ENCODE results near the gene CAPN15.

DNA sequence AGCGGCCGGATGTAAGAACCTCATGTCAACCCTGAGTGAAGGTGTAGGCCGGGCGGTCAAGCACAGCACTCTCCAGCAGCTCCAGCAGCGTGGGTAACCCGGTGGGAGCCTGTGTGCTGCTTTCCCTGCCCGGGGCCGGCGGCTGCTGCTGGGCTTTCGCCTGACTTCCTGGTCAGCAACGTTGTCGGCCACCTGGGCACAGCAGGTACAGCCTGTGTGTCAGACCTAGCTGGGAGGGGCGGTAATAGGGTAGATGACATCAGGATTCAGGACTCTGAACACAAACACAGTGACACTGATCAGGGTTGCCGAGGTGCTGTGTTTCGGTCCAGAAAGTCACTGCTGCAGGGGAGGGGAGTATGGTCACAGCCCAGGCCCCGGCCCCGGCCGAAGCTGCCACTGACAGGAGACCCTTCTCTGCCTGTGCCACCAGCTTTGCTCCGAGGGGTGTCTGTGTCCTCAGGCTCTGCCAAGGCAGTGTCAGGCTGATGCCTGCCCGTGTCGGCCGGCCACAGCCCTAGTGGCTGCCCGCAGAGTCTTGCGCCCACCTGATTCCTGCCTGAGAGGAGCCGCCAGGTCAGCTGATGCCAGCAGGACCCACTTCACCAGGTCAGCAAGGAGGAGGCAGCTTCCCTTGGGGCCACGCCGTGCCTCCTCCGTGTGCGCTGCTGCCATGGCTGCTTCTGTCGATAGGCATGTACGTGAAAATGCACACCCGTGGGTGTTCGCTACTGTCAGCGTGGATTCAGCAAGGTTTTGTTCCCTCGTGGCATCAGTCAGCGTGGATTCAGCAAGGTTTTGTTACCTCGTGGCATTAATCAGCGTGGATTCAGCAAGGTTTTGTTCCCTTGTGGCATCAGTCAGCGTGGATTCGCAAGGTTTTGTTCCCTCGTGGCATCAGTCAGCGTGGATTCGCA, 71.6 kb downstream of the CAPN15 start:
- no peak for TF ChIP-seq EGR1 (IDR thresholded peaks at IDR 0.05)
- TF ChIP-seq FOXM1 (IDR thresholded peaks at IDR 0.05; ENCODE audit: borderline replicate concordance, low read depth), result no peak
- TF ChIP-seq YY1 (IDR thresholded peaks at IDR 0.05; ENCODE audit: low read depth), result no peak
- no peak for TF ChIP-seq NFIC (IDR thresholded peaks at IDR 0.05)
- TF ChIP-seq TAF1 (IDR thresholded peaks at IDR 0.05; ENCODE audit: low read depth), result no peak
- no peak for TF ChIP-seq ZBTB7A (IDR thresholded peaks at IDR 0.05; ENCODE audit: low read depth)
- TF ChIP-seq, protein P1, sequence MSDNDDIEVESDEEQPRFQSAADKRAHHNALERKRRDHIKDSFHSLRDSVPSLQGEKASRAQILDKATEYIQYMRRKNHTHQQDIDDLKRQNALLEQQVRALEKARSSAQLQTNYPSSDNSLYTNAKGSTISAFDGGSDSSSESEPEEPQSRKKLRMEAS (IDR thresholded peaks at IDR 0.05), result no peak
- TF ChIP-seq EP300 (IDR thresholded peaks at IDR 0.05; ENCODE audit: borderline replicate concordance), result no peak
- TF ChIP-seq RAD21 (IDR thresholded peaks at IDR 0.05; ENCODE audit: low read depth), result no peak
- no peak for TF ChIP-seq CREB1 (IDR thresholded peaks at IDR 0.05; ENCODE audit: low read depth)
- TF ChIP-seq, protein P2, sequence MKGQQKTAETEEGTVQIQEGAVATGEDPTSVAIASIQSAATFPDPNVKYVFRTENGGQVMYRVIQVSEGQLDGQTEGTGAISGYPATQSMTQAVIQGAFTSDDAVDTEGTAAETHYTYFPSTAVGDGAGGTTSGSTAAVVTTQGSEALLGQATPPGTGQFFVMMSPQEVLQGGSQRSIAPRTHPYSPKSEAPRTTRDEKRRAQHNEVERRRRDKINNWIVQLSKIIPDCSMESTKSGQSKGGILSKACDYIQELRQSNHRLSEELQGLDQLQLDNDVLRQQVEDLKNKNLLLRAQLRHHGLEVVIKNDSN (IDR thresholded peaks at IDR 0.05), result no peak
- TF ChIP-seq, protein P3, sequence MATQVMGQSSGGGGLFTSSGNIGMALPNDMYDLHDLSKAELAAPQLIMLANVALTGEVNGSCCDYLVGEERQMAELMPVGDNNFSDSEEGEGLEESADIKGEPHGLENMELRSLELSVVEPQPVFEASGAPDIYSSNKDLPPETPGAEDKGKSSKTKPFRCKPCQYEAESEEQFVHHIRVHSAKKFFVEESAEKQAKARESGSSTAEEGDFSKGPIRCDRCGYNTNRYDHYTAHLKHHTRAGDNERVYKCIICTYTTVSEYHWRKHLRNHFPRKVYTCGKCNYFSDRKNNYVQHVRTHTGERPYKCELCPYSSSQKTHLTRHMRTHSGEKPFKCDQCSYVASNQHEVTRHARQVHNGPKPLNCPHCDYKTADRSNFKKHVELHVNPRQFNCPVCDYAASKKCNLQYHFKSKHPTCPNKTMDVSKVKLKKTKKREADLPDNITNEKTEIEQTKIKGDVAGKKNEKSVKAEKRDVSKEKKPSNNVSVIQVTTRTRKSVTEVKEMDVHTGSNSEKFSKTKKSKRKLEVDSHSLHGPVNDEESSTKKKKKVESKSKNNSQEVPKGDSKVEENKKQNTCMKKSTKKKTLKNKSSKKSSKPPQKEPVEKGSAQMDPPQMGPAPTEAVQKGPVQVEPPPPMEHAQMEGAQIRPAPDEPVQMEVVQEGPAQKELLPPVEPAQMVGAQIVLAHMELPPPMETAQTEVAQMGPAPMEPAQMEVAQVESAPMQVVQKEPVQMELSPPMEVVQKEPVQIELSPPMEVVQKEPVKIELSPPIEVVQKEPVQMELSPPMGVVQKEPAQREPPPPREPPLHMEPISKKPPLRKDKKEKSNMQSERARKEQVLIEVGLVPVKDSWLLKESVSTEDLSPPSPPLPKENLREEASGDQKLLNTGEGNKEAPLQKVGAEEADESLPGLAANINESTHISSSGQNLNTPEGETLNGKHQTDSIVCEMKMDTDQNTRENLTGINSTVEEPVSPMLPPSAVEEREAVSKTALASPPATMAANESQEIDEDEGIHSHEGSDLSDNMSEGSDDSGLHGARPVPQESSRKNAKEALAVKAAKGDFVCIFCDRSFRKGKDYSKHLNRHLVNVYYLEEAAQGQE (IDR thresholded peaks at IDR 0.05; ENCODE audit: low read depth), result no peak
- no peak for TF ChIP-seq TEAD4 (IDR thresholded peaks at IDR 0.05)
- TF ChIP-seq TCF12 (IDR thresholded peaks at IDR 0.05; ENCODE audit: low read depth), result no peak

All from Ishikawa (cell line).